ENCODE results near the gene BCL7B.

Gene BCL7B

DNA sequence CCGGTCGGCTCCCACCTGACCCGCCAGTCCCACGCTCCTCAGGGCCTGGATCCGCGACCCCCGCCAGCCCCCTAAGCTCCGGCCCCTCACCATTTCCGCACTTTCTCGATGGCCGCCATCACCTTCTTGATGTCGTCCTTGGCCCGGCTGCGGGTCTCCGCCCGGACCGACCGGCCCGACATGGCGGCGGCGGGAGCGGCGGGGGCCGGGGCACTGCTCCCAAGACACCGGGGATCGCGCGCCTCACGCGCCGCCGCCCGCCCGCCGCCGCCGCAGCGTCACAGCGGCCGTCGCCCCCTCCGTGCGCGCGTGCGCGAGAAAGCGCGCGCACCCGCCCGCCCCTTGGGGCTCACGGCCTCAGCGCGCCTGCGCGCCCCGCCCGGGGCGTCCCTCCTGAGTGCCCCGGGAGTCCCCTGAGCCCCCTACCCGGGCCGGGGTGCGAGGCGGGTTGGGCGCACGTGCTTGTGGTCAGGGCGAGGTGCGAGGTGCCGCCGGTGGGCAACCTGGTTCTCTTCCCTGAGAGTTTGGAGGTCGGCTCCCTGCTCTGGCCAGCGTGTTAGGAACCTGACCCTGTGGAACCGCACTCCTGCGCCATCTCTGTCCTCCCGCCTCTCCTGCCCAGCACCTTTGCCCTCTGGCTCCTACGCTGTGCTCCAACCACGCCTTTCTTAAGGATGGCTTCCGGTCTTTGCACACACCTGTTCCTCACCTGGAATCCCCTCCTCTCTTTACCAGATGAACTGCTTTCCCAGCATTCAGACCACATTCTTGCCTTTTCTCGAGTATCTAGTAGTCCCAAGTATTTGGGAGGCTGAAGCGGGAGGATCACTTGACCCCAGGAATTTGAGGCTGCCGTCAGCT lies at the start of gene BCL7B:
Gene BCL7B (minus strand): TSS at position 294 of the 861 bp plus-strand sequence. CDS start 112 bp downstream, at position 182.
- Histone ChIP-seq H3K36me3 (ENCODE audit: control insufficient read depth in 5 of 5, insufficient read depth in 5 of 5, low read length in 5 of 5) (peaks cover 0 to 8% (median 2%) of the 10 kb centered on the region in 5 donors), H3K27ac (ENCODE audit: low read depth, low read length) (peak within 1 kb of the TSS; percentile 69), H3K4me3 (ENCODE audit: low read depth in 1 of 5, low read length in 5 of 5) (peak within 1 kb of the TSS; percentile 86 to 94 (median 88)), H3K9ac (ENCODE audit: low read length in 5 of 5) (peak within 1 kb of the TSS; percentile 80 to 92 (median 87)), H3K27me3 (ENCODE audit: control insufficient read depth in 5 of 5, insufficient read depth in 4 of 5, low read length in 5 of 5) (no peaks in the 10 kb centered on the region), H3K9me3 (ENCODE audit: control insufficient read depth in 5 of 5, low read length in 5 of 5) (no peaks in the 10 kb centered on the region), H3K4me1 (ENCODE audit: control insufficient read depth in 5 of 5, insufficient read depth in 5 of 5, low read length in 5 of 5) (peaks cover 6 to 29% (median 28%) of the 10 kb centered on the region in 5 donors)

DNA sequence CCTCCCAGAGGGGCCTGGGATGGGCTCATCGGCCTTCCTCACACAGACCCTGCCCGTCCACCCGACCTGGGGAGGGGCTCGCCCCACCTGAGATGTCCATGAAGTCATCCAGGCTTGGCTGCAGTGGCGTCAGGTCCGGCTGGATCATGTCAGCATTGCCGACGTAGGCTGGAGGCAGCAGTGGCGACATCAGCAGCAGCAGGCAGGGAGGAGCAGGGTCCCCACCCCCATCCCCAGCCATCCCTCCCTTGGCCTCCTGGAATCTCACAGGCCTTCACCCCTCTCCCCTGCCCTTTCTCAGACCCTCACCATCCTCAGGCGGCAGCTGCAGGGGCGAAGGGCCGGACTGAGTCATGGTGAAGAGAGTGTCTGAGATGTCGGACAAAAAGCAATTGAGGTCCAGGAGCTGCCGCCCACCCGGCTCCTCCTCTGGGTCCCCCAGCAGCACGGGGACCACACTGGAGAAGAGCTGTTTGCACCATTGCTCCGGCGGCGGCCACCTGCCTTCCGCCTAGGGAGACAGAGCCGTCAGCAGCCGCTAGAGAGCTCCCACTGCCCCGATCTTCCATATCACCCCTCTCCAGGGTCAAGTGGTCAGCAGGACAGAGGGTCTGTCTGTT lies 48.2 kb upstream of the BCL7B start:
- Histone ChIP-seq H3K9me3 (ENCODE audit: control insufficient read depth in 5 of 5, low read length in 5 of 5) (peaks cover 0 to 3% (median 0%) of the 10 kb centered on the region in 5 donors), H3K4me1 (ENCODE audit: control insufficient read depth in 5 of 5, insufficient read depth in 5 of 5, low read length in 5 of 5) (peaks cover 0 to 31% (median 6%) of the 10 kb centered on the region in 5 donors), H3K27me3 (ENCODE audit: control insufficient read depth in 5 of 5, insufficient read depth in 4 of 5, low read length in 5 of 5) (no peaks in the 10 kb centered on the region), H3K27ac (ENCODE audit: low read depth, low read length) (no peak overlapping the region), H3K36me3 (ENCODE audit: control insufficient read depth in 5 of 5, insufficient read depth in 5 of 5, low read length in 5 of 5) (peaks cover 0 to 14% (median 0%) of the 10 kb centered on the region in 5 donors), H3K9ac (ENCODE audit: low read length in 5 of 5) (no peak overlapping the region), H3K4me3 (ENCODE audit: low read depth in 1 of 5, low read length in 5 of 5) (no peak overlapping the region)

DNA sequence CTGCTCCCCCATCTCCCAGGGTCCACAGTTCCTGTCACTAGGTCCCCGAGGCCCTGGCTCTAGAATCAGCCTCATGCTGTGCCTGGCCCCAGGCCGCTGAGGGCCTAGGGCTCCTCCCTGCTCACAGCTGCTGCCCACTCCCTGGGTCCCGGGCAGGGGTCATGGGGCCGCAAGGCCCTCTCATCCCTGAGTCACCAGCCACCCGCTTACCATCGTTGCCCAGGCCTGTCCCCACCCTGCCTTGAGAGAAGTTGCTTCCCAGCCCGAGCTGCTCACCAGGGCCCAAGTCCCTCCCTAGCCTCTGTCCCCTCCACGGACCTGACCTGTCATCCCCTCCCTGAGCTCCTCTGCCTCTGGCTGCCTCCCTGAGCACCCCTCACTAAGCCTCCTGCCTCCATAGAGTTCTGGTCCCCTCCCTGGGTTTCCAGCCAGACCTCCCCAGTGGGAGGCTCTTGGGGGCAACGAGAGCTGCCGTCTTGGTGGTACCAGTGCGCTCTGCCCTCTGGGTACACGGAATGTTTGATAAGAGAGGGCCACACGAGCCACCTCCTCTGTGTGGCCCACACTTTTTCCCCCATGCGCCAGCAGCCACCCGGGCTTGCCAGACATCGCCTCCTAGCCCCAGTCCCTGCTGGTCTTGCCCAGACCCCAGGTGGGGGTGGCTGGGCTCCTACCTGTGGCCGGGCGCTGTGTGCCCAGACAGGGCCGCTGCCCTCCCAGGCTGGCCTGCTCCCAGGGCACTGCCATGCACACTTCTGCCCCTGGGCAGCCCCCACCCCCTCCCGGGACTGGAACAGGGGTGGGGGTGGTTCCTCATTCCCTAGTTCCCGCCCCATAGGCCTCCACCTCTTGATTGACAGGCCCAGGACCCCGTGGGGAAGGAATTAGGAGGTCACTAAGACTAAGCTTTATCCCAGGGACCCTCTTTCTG lies 45.5 kb upstream of the BCL7B start:
- Histone ChIP-seq H3K9ac (ENCODE audit: low read length in 5 of 5) (no peak overlapping the region), H3K4me3 (ENCODE audit: low read depth in 1 of 5, low read length in 5 of 5) (no peak overlapping the region), H3K27me3 (ENCODE audit: control insufficient read depth in 5 of 5, insufficient read depth in 4 of 5, low read length in 5 of 5) (no peaks in the 10 kb centered on the region), H3K27ac (ENCODE audit: low read depth, low read length) (no peak overlapping the region), H3K36me3 (ENCODE audit: control insufficient read depth in 5 of 5, insufficient read depth in 5 of 5, low read length in 5 of 5) (peaks cover 0 to 8% (median 0%) of the 10 kb centered on the region in 5 donors), H3K9me3 (ENCODE audit: control insufficient read depth in 5 of 5, low read length in 5 of 5) (peaks cover 0 to 3% (median 0%) of the 10 kb centered on the region in 5 donors), H3K4me1 (ENCODE audit: control insufficient read depth in 5 of 5, insufficient read depth in 5 of 5, low read length in 5 of 5) (peaks cover 0 to 11% (median 3%) of the 10 kb centered on the region in 5 donors)

DNA sequence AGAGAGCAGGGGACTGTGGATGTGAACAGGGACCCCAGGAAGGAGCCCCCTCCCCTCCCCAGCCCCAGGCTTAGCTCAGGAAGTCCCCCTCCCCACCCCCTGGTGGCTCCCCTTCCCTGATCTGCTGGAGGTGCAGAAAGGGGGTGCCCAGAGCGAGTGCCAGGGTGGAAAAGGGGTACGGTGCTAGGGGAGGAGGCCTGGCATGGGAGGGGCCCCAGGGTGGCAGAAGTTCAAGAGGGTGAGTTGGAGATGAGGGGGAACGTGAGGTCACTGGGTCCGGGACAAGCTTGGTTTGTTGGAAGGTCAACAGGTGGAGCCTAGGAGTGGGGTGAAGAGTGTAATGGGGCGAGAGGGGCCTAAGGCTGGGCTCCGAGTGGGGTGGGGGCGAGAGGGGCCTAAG lies 42.4 kb upstream of the BCL7B start:
- Histone ChIP-seq H3K36me3 (ENCODE audit: control insufficient read depth in 5 of 5, insufficient read depth in 5 of 5, low read length in 5 of 5) (peaks cover 0 to 21% (median 12%) of the 10 kb centered on the region in 5 donors), H3K9ac (ENCODE audit: low read length in 5 of 5) (no peak overlapping the region), H3K9me3 (ENCODE audit: control insufficient read depth in 5 of 5, low read length in 5 of 5) (peaks cover 0 to 3% (median 0%) of the 10 kb centered on the region in 5 donors), H3K4me1 (ENCODE audit: control insufficient read depth in 5 of 5, insufficient read depth in 5 of 5, low read length in 5 of 5) (peaks cover 0 to 9% (median 0%) of the 10 kb centered on the region in 5 donors), H3K27ac (ENCODE audit: low read depth, low read length) (no peak overlapping the region), H3K4me3 (ENCODE audit: low read depth in 1 of 5, low read length in 5 of 5) (no peak overlapping the region), H3K27me3 (ENCODE audit: control insufficient read depth in 5 of 5, insufficient read depth in 4 of 5, low read length in 5 of 5) (no peaks in the 10 kb centered on the region)

DNA sequence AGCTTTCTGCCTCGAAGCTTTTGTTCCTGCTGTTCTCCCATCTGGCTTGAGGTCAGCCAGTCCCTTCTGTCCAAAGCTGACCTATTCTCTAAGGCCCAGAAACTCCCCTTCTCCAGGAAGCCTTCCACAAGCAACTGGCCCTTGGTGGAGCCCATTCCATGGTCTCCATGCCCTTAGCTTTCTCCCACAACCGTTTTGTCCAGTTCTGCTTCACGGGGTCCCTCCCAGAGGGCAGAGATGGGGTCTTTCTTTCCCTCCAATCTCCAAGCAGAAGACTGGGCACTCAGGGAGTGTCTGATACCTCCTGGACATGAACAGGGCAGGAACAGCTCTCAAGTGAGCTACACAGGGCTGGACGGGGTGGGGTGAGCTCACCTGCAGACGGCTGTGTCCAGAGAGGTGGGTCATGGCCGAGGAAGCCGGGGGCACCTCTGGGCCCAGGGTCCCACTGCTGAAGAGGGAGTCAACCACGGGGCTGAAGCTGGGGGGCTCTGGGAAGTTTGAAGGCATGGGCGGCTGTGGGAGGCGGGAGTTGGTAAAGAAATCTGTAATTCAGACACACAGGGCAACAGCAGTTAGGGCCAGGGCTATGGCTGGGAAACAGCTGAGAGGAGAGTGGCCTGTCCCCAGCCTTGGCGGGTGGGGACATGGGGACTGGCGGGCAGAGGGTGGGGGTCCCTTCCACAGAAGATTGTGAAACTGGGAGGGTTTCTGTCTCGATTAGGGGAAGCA lies 41.8 kb upstream of the BCL7B start:
- no peak overlapping the region for H3K9ac ChIP-seq (ENCODE audit: low read length in 5 of 5)
- peaks cover 0 to 3% (median 0%) of the 10 kb centered on the region in 5 donors for H3K9me3 ChIP-seq (ENCODE audit: control insufficient read depth in 5 of 5, low read length in 5 of 5)
- H3K27ac ChIP-seq (ENCODE audit: low read depth, low read length) = no peak overlapping the region
- H3K4me1 ChIP-seq (ENCODE audit: control insufficient read depth in 5 of 5, insufficient read depth in 5 of 5, low read length in 5 of 5) = peaks cover 0 to 9% (median 0%) of the 10 kb centered on the region in 5 donors
- H3K4me3 ChIP-seq (ENCODE audit: low read depth in 1 of 5, low read length in 5 of 5) = no peak overlapping the region
- H3K36me3 ChIP-seq (ENCODE audit: control insufficient read depth in 5 of 5, insufficient read depth in 5 of 5, low read length in 5 of 5) = peaks cover 0 to 21% (median 12%) of the 10 kb centered on the region in 5 donors
- H3K27me3 ChIP-seq (ENCODE audit: control insufficient read depth in 5 of 5, insufficient read depth in 4 of 5, low read length in 5 of 5) = no peaks in the 10 kb centered on the region

DNA sequence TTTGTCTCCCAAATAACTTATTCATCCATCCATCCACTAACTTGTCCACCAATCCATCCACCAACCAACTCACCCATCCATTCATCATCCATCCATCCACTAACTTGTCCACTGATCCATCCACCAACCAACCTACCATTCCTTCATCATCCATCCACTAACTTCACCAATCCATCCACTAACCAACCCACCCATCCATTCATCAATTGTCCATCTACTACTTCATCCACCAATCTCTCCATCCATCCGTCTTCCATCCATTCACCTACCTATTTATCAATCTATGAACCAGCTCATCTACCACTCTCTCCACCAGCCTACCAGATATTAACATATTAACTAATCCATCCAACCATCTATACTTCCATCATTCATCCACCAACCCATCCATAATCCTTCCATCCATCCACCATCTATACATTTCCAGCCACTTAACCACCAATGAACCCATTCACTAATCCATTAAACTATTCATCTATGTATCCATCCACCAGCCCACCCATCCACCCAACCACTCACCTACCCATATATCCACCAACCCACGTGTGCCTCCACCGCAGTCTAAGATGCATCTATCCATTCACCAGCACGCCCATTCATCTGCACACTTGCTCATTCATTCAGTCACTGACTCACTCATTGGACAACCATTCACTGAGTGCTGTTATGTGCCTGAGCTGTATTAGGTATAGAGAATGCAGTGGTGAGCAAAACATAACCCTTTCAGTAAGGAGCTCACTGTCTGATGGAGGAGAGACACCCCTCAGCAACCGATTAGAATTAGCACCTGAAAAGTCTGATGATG lies 40.7 kb upstream of the BCL7B start:
- Histone ChIP-seq H3K36me3 (ENCODE audit: control insufficient read depth in 5 of 5, insufficient read depth in 5 of 5, low read length in 5 of 5) (peaks cover 0 to 29% (median 12%) of the 10 kb centered on the region in 5 donors), H3K4me3 (ENCODE audit: low read depth in 1 of 5, low read length in 5 of 5) (no peak overlapping the region), H3K9me3 (ENCODE audit: control insufficient read depth in 5 of 5, low read length in 5 of 5) (peaks cover 0 to 3% (median 0%) of the 10 kb centered on the region in 5 donors), H3K4me1 (ENCODE audit: control insufficient read depth in 5 of 5, insufficient read depth in 5 of 5, low read length in 5 of 5) (peaks cover 0 to 9% (median 0%) of the 10 kb centered on the region in 5 donors), H3K9ac (ENCODE audit: low read length in 5 of 5) (no peak overlapping the region), H3K27ac (ENCODE audit: low read depth, low read length) (no peak overlapping the region), H3K27me3 (ENCODE audit: control insufficient read depth in 5 of 5, insufficient read depth in 4 of 5, low read length in 5 of 5) (no peaks in the 10 kb centered on the region)

DNA sequence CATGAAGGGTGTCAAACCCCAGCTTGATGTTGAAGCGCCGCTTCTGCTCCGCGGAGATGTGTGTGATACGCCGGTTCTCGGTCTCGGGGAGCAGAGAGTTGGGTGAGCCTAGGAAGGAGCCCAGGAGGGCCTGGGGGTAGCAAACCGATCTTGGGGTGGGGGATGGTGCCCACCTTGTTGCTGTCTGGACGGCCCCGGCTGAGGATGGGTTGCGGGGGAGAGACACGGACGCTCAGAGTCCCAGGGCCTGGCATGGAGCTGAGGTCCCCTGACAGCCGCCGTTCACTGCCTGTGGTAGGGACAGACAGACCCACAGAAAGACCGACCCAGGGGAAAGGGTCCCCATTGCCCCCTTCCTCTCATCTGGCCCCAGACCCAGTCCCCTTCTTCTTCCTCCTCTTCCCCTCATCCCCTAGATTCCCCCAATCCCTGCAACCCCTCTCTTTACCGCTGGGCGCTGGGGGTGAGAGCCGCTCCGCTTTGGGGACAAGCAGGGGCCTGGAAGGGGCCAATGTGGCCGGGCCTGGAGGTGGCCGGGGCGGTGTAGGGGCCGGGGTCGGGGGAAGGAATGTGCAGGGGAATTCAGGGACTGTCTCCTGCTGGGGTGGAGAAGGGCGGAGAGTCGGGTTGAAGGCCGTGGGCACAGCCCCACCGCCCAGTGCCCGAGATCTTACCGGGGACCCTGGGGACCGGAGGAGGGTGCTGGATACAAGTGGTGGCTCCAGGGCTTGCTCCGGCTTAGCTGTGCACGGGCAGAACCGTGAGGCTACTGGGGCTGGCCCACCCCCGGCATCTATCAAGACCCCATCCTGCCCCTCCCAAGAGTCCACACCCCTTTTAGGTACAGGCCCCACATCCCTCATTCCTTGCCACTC lies 38.9 kb upstream of the BCL7B start:
- peaks cover 0 to 4% (median 0%) of the 10 kb centered on the region in 5 donors for H3K9me3 ChIP-seq (ENCODE audit: control insufficient read depth in 5 of 5, low read length in 5 of 5)
- H3K9ac ChIP-seq (ENCODE audit: low read length in 5 of 5) = no peak overlapping the region
- no peak overlapping the region for H3K4me3 ChIP-seq (ENCODE audit: low read depth in 1 of 5, low read length in 5 of 5)
- H3K27me3 ChIP-seq (ENCODE audit: control insufficient read depth in 5 of 5, insufficient read depth in 4 of 5, low read length in 5 of 5) = no peaks in the 10 kb centered on the region
- no peak overlapping the region for H3K27ac ChIP-seq (ENCODE audit: low read depth, low read length)
- peaks cover 0 to 29% (median 12%) of the 10 kb centered on the region in 5 donors for H3K36me3 ChIP-seq (ENCODE audit: control insufficient read depth in 5 of 5, insufficient read depth in 5 of 5, low read length in 5 of 5)
- peaks cover 0 to 6% (median 0%) of the 10 kb centered on the region in 5 donors for H3K4me1 ChIP-seq (ENCODE audit: control insufficient read depth in 5 of 5, insufficient read depth in 5 of 5, low read length in 5 of 5)

DNA sequence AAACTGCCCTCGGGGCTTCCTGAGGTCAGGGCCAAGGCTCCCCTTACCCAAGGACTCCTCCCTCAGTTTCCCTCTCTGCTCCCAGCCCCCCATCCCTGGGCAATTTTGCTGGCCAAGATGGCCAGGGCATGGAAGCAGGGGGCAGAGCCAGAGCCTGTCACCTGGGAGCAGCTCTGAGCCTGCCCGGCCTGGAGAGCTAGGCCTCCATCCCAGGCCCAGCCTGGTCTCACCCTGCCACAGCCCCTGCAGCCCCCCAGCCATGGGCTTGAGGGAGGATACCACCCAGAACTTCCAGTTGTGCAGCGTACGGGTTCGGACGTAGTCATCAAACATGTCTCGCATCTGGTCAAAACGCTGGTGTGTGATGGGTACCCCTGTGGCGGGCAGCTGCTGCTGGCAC lies 37.9 kb upstream of the BCL7B start:
- Histone ChIP-seq H3K27me3 (ENCODE audit: control insufficient read depth in 5 of 5, insufficient read depth in 4 of 5, low read length in 5 of 5) (no peaks in the 10 kb centered on the region), H3K4me3 (ENCODE audit: low read depth in 1 of 5, low read length in 5 of 5) (no peak overlapping the region), H3K9ac (ENCODE audit: low read length in 5 of 5) (no peak overlapping the region), H3K36me3 (ENCODE audit: control insufficient read depth in 5 of 5, insufficient read depth in 5 of 5, low read length in 5 of 5) (peaks cover 0 to 29% (median 12%) of the 10 kb centered on the region in 5 donors), H3K27ac (ENCODE audit: low read depth, low read length) (no peak overlapping the region), H3K4me1 (ENCODE audit: control insufficient read depth in 5 of 5, insufficient read depth in 5 of 5, low read length in 5 of 5) (no peaks in the 10 kb centered on the region), H3K9me3 (ENCODE audit: control insufficient read depth in 5 of 5, low read length in 5 of 5) (peaks cover 0 to 4% (median 0%) of the 10 kb centered on the region in 5 donors)

Measured in subcutaneous abdominal adipose tissue (tissue), 5 donors.